ENCODE data around the gene TSPAN3. TPM values are rescaled to one million over a fixed set of nuclear protein-coding genes. Genes with fewer than 3 reads are reported as not detected.

The TSPAN3 gene
- total RNA-seq, 1 donor, result 194 TPM

- no peak overlapping the region for H3K4me3 ChIP-seq (ENCODE audit: low read depth, low read length)
- DNase-seq (ENCODE audit: low read depth), result no peak
- TF ChIP-seq CTCF (IDR thresholded peaks at IDR 0.05; ENCODE audit: insufficient read depth, low read length), result no peak
These were observed 38.1 kb downstream of the TSPAN3 start for GRCh38 chr15:77032647-77033416.

GRCh38 chr15:77032052-77032646 lies 38.8 kb downstream of the TSPAN3 start:
- TF ChIP-seq CTCF (IDR thresholded peaks at IDR 0.05; ENCODE audit: insufficient read depth, low read length), result no peak
- H3K4me3 ChIP-seq (ENCODE audit: low read depth, low read length), result no peak overlapping the region
- DNase-seq (ENCODE audit: low read depth), result no peak

- no peak overlapping the region for H3K4me3 ChIP-seq (ENCODE audit: low read depth, low read length)
- DNase-seq (ENCODE audit: low read depth), result no peak
- TF ChIP-seq CTCF (IDR thresholded peaks at IDR 0.05; ENCODE audit: insufficient read depth, low read length), result no peak
These were observed 39.4 kb downstream of the TSPAN3 start for GRCh38 chr15:77031376-77032050.

- DNase-seq (ENCODE audit: low read depth), result no peak
- no peak for TF ChIP-seq CTCF (IDR thresholded peaks at IDR 0.05; ENCODE audit: insufficient read depth, low read length)
- no peak overlapping the region for H3K4me3 ChIP-seq (ENCODE audit: low read depth, low read length)
These were observed 40.0 kb downstream of the TSPAN3 start for GRCh38 chr15:77030928-77031375.

- no peak overlapping the region for H3K4me3 ChIP-seq (ENCODE audit: low read depth, low read length)
- no peak for DNase-seq (ENCODE audit: low read depth)
- no peak for TF ChIP-seq CTCF (IDR thresholded peaks at IDR 0.05; ENCODE audit: insufficient read depth, low read length)
These were observed 40.6 kb downstream of the TSPAN3 start for GRCh38 chr15:77030048-77030927.

Measured in fibroblast of the aortic adventitia (primary cell).